ENCODE measurements around the gene FBXL19. TPM values are rescaled to one million over a fixed set of nuclear protein-coding genes. Genes with fewer than 3 reads are reported as not detected.

FBXL19 gene
- total and polyA plus RNA-seq, 5 donors from 2014 or later = 0.14 to 13.0 (median 0.19) TPM; not detected in 1

GRCh38 chr16:30958175-30959079 lies 35.1 kb downstream of the FBXL19 start:
- Histone ChIP-seq H3K27ac (ENCODE audit: insufficient read depth, low read length, poor library complexity, severe bottlenecking) (peak overlapping the region; percentile 93), H3K27me3 (ENCODE audit: control insufficient read depth, insufficient read depth, low read length) (no peaks in the 10 kb centered on the region), H3K9me3 (ENCODE audit: control insufficient read depth in 2 of 2, low read length in 2 of 2) (no peaks in the 10 kb centered on the region), H3K4me1 (ENCODE audit: control insufficient read depth, insufficient read depth, low read length, poor library complexity, severe bottlenecking) (peaks cover 23% of the 10 kb centered on the region), H3K36me3 (ENCODE audit: control insufficient read depth, insufficient read depth, low read length) (peaks cover 41% of the 10 kb centered on the region), H3K4me3 (ENCODE audit: low read depth, low read length) (peak overlapping the region; percentile 65)
- Mint-ChIP-seq H3K27me3 (peaks cover 12% of the 10 kb centered on the region), H3K36me3 (peaks cover 23% of the 10 kb centered on the region), H3K4me3 (peak overlapping the region; percentile 87 to 97 (median 92)), H3K4me1 (peaks cover 14 to 49% (median 24%) of the 10 kb centered on the region in 4 donors), H3K27ac (peak overlapping the region; percentile 81 to 98 (median 97)), H3K9me3 (no peaks in the 10 kb centered on the region)
- peak in 1 of 2 donors; percentile 4 for ATAC-seq (ENCODE audit: low read depth in 2 of 2)
- no peak for DNase-seq

- peaks cover 10 to 42% (median 19%) of the 10 kb centered on the region in 4 donors for H3K4me1 Mint-ChIP-seq
- H3K4me3 Mint-ChIP-seq = peak overlapping the region in 1 of 4 donors; percentile 15
- ATAC-seq (ENCODE audit: low read depth in 2 of 2) (no peak), DNase-seq (no peak)
- H3K9me3 Mint-ChIP-seq = peaks cover 0 to 2% (median 0%) of the 10 kb centered on the region in 7 donors
- H3K27ac Mint-ChIP-seq = no peak overlapping the region
- H3K4me1 ChIP-seq (ENCODE audit: control insufficient read depth, insufficient read depth, low read length, poor library complexity, severe bottlenecking) = peaks cover 23% of the 10 kb centered on the region
- peaks cover 12% of the 10 kb centered on the region for H3K27me3 Mint-ChIP-seq
- peaks cover 31% of the 10 kb centered on the region for H3K36me3 Mint-ChIP-seq
- H3K4me3 ChIP-seq (ENCODE audit: low read depth, low read length) = no peak overlapping the region
- H3K36me3 ChIP-seq (ENCODE audit: control insufficient read depth, insufficient read depth, low read length) = peaks cover 63% of the 10 kb centered on the region
- no peak overlapping the region for H3K27ac ChIP-seq (ENCODE audit: insufficient read depth, low read length, poor library complexity, severe bottlenecking)
- H3K27me3 ChIP-seq (ENCODE audit: control insufficient read depth, insufficient read depth, low read length) = no peaks in the 10 kb centered on the region
- no peaks in the 10 kb centered on the region for H3K9me3 ChIP-seq (ENCODE audit: control insufficient read depth in 2 of 2, low read length in 2 of 2)
Observed at GRCh38 chr16:30961384-30961783, 38.0 kb downstream of the FBXL19 start.

- peak overlapping the region in 1 of 3 donors; percentile 55 for H3K27ac Mint-ChIP-seq
- Histone ChIP-seq H3K27me3 (ENCODE audit: control insufficient read depth, insufficient read depth, low read length) (no peaks in the 10 kb centered on the region), H3K9me3 (ENCODE audit: control insufficient read depth in 2 of 2, low read length in 2 of 2) (no peaks in the 10 kb centered on the region), H3K36me3 (ENCODE audit: control insufficient read depth, insufficient read depth, low read length) (peaks cover 77% of the 10 kb centered on the region), H3K4me1 (ENCODE audit: control insufficient read depth, insufficient read depth, low read length, poor library complexity, severe bottlenecking) (peaks cover 9% of the 10 kb centered on the region), H3K27ac (ENCODE audit: insufficient read depth, low read length, poor library complexity, severe bottlenecking) (no peak overlapping the region), H3K4me3 (ENCODE audit: low read depth, low read length) (no peak overlapping the region)
- peaks cover 10 to 27% (median 15%) of the 10 kb centered on the region in 4 donors for H3K4me1 Mint-ChIP-seq
- H3K4me3 Mint-ChIP-seq = no peak overlapping the region
- H3K27me3 Mint-ChIP-seq = peaks cover 4% of the 10 kb centered on the region
- no peak for ATAC-seq (ENCODE audit: low read depth in 2 of 2)
- peaks cover 43% of the 10 kb centered on the region for H3K36me3 Mint-ChIP-seq
- no peak for DNase-seq
- peaks cover 0 to 2% (median 0%) of the 10 kb centered on the region in 7 donors for H3K9me3 Mint-ChIP-seq
Observed at GRCh38 chr16:30963925-30964511, 40.6 kb downstream of the FBXL19 start.

- Histone ChIP-seq H3K27ac (ENCODE audit: insufficient read depth, low read length, poor library complexity, severe bottlenecking) (no peak overlapping the region), H3K27me3 (ENCODE audit: control insufficient read depth, insufficient read depth, low read length) (no peaks in the 10 kb centered on the region), H3K4me1 (ENCODE audit: control insufficient read depth, insufficient read depth, low read length, poor library complexity, severe bottlenecking) (peaks cover 2% of the 10 kb centered on the region), H3K9me3 (ENCODE audit: control insufficient read depth in 2 of 2, low read length in 2 of 2) (no peaks in the 10 kb centered on the region), H3K4me3 (ENCODE audit: low read depth, low read length) (no peak overlapping the region), H3K36me3 (ENCODE audit: control insufficient read depth, insufficient read depth, low read length) (peaks cover 78% of the 10 kb centered on the region)
- H3K27ac Mint-ChIP-seq = no peak overlapping the region
- peaks cover 7 to 20% (median 9%) of the 10 kb centered on the region in 4 donors for H3K4me1 Mint-ChIP-seq
- ATAC-seq (ENCODE audit: low read depth in 2 of 2) (no peak), DNase-seq (no peak)
- H3K27me3 Mint-ChIP-seq = peaks cover 4% of the 10 kb centered on the region
- no peak overlapping the region for H3K4me3 Mint-ChIP-seq
- H3K36me3 Mint-ChIP-seq = peaks cover 41% of the 10 kb centered on the region
- H3K9me3 Mint-ChIP-seq = peaks cover 0 to 2% (median 0%) of the 10 kb centered on the region in 7 donors
Observed at GRCh38 chr16:30964574-30965226, 41.3 kb downstream of the FBXL19 start.

- DNase-seq (no peak), ATAC-seq (ENCODE audit: low read depth in 2 of 2) (no peak)
- Histone ChIP-seq H3K27ac (ENCODE audit: insufficient read depth, low read length, poor library complexity, severe bottlenecking) (no peak overlapping the region), H3K9me3 (ENCODE audit: control insufficient read depth in 2 of 2, low read length in 2 of 2) (no peaks in the 10 kb centered on the region), H3K27me3 (ENCODE audit: control insufficient read depth, insufficient read depth, low read length) (no peaks in the 10 kb centered on the region), H3K4me3 (ENCODE audit: low read depth, low read length) (no peak overlapping the region), H3K4me1 (ENCODE audit: control insufficient read depth, insufficient read depth, low read length, poor library complexity, severe bottlenecking) (no peaks in the 10 kb centered on the region), H3K36me3 (ENCODE audit: control insufficient read depth, insufficient read depth, low read length) (peaks cover 75% of the 10 kb centered on the region)
- H3K27me3 Mint-ChIP-seq = no peaks in the 10 kb centered on the region
- no peak overlapping the region for H3K4me3 Mint-ChIP-seq
- H3K4me1 Mint-ChIP-seq = peaks cover 0 to 14% (median 2%) of the 10 kb centered on the region in 4 donors
- H3K9me3 Mint-ChIP-seq = peaks cover 0 to 2% (median 0%) of the 10 kb centered on the region in 7 donors
- H3K36me3 Mint-ChIP-seq = peaks cover 34% of the 10 kb centered on the region
- H3K27ac Mint-ChIP-seq = no peak overlapping the region
Observed at GRCh38 chr16:30965436-30965835, 42.1 kb downstream of the FBXL19 start.

GRCh38 chr16:30966033-30966619 lies 42.8 kb downstream of the FBXL19 start:
- ATAC-seq (ENCODE audit: low read depth in 2 of 2) (no peak), DNase-seq (no peak)
- H3K4me1 ChIP-seq (ENCODE audit: control insufficient read depth, insufficient read depth, low read length, poor library complexity, severe bottlenecking) = no peaks in the 10 kb centered on the region
- H3K4me3 ChIP-seq (ENCODE audit: low read depth, low read length) = no peak overlapping the region
- H3K36me3 ChIP-seq (ENCODE audit: control insufficient read depth, insufficient read depth, low read length) = peaks cover 75% of the 10 kb centered on the region
- H3K27me3 ChIP-seq (ENCODE audit: control insufficient read depth, insufficient read depth, low read length) = no peaks in the 10 kb centered on the region
- H3K27ac Mint-ChIP-seq = no peak overlapping the region
- no peaks in the 10 kb centered on the region for H3K9me3 ChIP-seq (ENCODE audit: control insufficient read depth in 2 of 2, low read length in 2 of 2)
- no peak overlapping the region for H3K27ac ChIP-seq (ENCODE audit: insufficient read depth, low read length, poor library complexity, severe bottlenecking)
- H3K4me1 Mint-ChIP-seq = peaks cover 0 to 13% (median 2%) of the 10 kb centered on the region in 4 donors
- H3K27me3 Mint-ChIP-seq = no peaks in the 10 kb centered on the region
- no peak overlapping the region for H3K4me3 Mint-ChIP-seq
- H3K36me3 Mint-ChIP-seq = peaks cover 40% of the 10 kb centered on the region
- H3K9me3 Mint-ChIP-seq = peaks cover 0 to 2% (median 0%) of the 10 kb centered on the region in 7 donors

- peaks cover 74% of the 10 kb centered on the region for H3K36me3 ChIP-seq (ENCODE audit: control insufficient read depth, insufficient read depth, low read length)
- peaks cover 0 to 2% (median 0%) of the 10 kb centered on the region in 7 donors for H3K9me3 Mint-ChIP-seq
- H3K9me3 ChIP-seq (ENCODE audit: control insufficient read depth in 2 of 2, low read length in 2 of 2) = no peaks in the 10 kb centered on the region
- H3K27me3 Mint-ChIP-seq = no peaks in the 10 kb centered on the region
- no peak overlapping the region for H3K27ac ChIP-seq (ENCODE audit: insufficient read depth, low read length, poor library complexity, severe bottlenecking)
- H3K4me1 ChIP-seq (ENCODE audit: control insufficient read depth, insufficient read depth, low read length, poor library complexity, severe bottlenecking) = no peaks in the 10 kb centered on the region
- H3K27me3 ChIP-seq (ENCODE audit: control insufficient read depth, insufficient read depth, low read length) = no peaks in the 10 kb centered on the region
- no peak overlapping the region for H3K4me3 Mint-ChIP-seq
- H3K27ac Mint-ChIP-seq = peak overlapping the region in 1 of 3 donors; percentile 41
- no peak for ATAC-seq (ENCODE audit: low read depth in 2 of 2)
- H3K4me1 Mint-ChIP-seq = peaks cover 0 to 11% (median 2%) of the 10 kb centered on the region in 4 donors
- no peak for DNase-seq
- H3K36me3 Mint-ChIP-seq = peaks cover 46% of the 10 kb centered on the region
- no peak overlapping the region for H3K4me3 ChIP-seq (ENCODE audit: low read depth, low read length)
Observed at GRCh38 chr16:30967795-30968194, 44.4 kb downstream of the FBXL19 start.

All from CD4-positive, CD25-positive, alpha-beta regulatory T cell (primary cell).